NCI-H460 (cell line): ENCODE results near the gene ADPRHL1. TPM values are rescaled to one million over a fixed set of nuclear protein-coding genes. Genes with fewer than 3 reads are reported as not detected.
"Not testable (repeated sequence)": the region's sequence is repeated elsewhere in the genome, so short reads cannot be mapped to it uniquely, and the experiment has no call there.

Source experiments
- DNase-seq: peaks from one replicate; pipeline ENCODE4 v3.0.0-alpha.2; 2016; ENCODE audit warnings: low read depth; ENCODE audit errors: extremely low read depth
- total RNA-seq: library from RNA; depleted of rRNA; stranded (reverse); fragments of >200 nt; shearing (Covaris generic); gene quantifications from 2 replicates; pipeline ENCODE4 v1.2.3, GENCODE V29; 2014

Gene ADPRHL1
- total RNA-seq, 1 experiment from 2014 or later, result 7.6 TPM

DNA sequence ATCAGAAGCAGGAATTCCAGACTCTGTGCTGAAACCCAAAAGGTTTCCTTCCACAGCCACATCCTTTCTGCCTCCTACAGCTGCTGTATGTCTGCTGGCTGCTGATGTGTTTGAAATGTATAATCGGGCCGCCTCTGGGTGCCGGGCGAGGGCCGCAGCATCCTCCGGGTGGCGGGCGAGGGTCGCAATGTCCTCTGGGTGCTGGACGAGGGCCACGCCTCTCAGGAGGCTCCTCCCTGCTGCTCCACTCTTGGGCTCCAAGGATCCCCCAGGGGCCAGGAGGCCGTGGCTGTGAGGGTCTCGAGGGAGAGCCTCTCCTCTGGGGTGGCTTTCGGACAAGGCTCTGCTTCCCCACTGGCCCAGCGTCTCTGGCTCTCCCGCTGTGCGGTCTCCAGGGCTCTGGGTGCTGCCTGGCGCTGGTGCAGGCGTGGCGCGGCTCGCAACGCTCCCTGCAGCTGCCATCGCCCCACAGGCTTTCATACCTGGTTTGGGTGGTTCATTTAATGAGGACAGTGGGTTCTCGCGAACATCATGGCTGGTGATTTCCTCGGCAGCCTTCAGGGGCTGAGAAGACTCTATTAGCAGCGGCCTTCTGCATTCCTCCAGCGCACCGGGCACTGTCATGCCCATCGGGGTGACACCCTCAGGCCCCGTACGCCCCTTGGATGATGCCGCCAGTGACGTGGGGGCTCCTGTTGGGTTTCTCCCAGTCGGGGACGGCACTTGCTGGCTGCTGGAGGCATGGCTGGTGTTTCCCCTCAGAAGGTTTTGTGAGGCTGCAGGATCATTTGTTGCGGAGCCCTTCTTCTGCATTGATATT is 47.6 kb downstream of the ADPRHL1 start:
- no peak for DNase-seq

DNA sequence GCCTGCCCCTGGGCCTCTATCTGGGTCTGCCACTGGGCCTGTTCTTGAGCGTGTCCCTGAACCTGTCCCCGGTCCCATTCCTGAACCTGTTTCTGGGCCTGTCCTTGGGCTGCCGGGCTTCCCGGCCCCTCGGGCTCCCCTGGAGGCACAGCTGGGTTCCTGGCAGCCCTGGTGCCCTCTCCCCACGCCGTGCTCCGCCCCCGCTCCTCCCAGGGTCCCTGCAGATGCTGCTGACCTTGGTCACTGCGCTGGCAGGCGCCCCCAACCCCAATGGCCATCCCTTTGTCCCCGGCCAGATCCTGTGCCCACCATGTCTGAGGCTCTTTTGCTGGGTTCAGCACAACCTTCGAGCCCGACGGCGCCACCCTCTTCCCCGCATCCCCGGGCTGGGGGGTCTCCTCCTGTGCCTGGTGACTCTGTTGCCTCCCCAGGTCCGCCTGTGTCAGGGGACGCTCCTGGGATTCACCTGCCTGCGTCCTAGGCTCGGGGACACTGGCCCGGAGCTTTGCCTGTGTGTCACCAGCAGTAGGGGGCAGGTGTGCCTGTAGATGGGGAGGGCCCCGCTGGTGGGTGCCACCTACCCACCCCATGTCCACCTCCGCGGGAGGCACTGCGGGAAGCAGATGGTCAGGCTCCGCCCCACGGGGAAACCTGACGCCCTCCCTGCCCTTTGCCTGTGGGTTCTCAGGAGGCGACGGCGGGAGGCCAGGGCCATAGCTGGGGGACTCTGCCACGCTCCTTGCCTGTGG is 48.4 kb downstream of the ADPRHL1 start:
- DNase-seq, result no peak

DNA sequence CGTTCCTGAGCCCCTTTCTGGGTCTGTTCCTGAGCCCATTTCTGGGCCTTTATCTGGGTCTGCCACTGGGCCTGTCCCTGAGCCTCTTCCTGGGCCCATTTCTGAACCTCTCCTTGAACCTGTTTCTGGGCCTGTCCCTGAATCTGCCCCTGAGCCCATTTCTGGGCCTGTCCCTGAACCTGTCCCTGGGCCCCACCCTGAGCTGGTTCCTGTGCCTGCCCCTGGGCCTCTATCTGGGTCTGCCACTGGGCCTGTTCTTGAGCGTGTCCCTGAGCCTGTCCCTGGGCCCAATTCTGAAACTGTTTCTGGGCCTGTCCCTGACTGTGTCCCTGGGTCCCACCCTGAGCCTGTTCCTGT is 48.9 kb downstream of the ADPRHL1 start:
- DNase-seq, result no peak

DNA sequence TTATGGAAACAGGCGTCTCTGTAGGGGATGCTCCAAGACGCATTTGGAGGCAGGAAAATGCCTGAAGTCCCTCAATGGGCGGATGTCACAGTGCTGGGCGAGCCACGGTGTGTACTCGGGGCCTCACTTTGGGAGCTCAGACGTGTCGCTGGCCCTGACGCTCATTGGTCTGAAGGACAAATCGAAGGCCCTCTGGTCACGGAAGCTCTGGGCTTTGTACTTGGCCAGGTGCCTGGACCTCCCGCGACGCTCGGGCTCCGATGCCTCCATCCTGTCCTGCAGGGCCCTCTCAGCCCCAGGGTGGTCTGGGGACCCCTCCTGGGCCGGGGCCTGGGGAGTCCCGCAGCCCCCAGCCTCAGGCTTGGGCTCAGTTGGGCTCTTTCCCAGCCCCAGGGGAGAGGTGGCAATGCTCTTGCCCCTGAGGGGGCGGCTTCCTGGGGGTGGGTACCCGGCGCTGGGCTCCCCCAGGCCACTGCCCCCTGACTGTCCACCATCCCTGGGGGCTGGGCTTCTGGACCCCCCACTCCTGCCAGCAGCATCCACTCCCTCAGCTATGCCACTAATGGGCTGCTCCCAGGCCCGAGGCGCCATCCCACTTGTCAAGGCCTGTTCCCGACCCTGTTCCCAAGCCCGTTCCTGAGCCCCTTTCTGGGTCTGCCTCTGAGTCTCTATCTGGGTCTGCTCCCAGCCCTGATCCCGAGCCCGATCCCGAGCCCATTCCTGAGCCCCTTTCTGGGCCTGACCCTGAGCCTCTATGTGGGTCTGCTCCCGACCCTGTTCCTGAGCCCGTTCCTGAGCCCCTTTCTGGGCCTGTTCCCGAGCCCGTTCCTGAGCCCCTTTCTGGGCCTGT is 49.8 kb downstream of the ADPRHL1 start:
- DNase-seq, result no peak

DNA sequence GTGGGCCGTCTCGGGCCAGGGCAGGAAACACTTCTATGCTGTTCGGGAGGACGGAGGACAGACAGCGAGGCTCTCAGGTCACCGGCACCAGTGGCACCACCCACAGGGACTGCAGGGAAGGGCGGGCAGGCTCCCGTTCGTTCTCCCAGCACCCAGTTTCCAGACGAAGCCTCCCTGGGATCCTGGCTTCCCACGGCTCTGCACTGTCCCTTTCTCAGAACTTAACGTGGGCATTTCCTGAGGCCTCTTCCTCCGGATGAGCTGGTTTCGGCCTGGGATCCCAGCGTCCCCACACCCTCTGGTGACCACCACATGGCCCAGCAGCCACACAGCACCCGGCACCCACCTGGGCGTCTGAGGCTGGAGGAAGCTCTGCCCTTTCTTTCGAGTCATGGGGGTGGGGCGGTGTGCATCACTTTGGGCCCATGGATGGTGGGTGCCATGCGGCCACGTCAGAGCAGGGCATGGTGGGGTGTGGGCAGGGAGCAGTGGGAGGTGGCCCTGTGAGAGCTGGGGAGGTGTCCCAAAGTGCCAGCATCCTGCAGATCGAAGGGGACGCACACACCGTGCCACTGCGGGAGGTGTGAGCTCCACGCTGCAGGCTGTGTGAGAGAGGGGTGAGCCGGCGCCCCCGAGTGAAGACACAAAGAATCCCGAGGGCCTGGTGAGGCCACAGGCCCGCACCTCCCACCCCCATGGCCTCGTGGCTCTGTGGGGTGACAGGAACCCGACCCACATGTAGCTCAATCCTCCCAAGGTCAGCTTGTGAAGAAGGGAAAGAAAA is 50.6 kb downstream of the ADPRHL1 start:
- no peak for DNase-seq

DNA sequence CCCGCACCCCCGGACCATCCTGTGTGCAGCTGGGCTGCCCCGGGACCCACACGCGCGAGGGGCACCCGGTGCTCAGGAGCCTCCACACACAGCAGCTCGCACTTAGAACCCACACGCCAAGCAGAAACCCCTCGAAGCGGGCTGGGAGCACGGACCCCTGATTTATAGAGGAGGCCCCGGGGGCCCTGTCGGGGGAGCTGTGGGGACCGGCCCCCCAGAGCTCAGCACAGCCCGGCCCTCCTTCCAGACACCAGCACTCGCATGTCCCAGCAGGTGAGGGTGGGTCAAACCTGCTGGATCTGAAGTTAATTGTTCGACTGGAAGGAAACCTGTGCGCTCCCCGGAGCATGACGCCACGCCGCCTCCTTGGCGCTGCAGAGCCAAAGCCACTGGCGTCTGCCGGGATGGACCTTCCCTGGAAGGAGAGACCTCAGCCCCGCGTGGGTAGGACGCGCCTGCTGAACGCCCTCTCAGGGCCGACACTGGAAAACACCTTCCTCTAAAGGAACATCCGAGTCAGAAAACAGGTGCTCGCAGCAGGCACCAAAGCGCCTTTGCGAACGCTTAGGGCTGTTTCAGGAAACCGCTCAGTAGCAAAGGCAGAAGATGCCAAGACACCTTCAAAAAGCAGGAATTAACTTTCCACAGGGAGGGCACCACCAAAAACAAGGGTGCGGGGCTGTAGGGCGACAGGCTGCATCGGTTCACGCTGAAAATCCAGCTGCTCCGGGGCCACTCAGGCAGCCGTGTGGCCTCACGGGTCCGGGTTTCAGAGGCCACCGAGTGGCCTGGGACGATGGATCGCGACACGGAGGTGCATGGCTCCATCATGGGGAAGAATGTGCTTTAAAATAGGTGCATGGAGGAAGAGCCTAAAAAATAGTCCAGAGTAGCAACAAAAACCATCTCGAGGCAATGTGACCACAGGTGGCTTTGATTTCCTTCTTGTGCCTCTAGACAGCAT is 51.6 kb downstream of the ADPRHL1 start:
- no peak for DNase-seq

DNA sequence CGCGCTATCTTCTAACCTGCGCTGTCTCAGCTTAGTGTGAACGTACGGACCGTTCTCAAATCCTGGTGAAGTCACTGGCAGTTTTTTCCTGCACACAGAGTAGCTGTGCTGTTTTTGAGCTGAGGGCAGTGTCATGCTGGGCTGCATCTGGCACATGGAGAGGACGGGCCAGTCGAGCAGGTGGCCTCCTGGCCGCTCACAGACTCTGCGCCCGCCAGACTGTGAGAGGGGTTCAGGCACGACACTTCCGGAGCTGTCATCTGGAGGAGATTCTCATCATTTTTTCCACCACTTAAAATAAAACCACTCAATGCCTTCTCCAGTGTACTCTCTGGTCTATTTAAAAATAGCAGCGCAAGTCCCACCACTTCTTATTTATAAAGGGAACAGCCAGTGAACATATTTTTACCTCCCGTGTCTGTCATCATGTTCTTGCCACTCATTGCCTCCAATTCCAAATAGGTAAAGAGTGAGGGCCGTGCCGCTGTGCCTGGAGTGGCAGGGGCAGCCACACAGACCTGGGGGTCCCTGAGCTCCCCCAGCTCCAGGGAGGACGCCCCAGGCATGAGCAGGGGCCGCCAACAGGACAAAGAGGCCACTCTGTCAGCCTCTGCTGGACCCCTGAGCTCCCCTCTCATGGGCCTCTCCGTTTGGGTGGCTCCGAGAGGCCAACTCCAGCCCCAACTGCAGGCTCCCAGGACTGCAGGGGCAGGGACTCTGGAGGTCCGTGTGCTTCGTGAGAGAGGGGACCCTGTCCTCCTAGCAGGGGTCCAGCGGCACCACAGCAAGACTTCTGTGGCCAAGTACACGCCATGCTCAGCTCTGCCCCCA is 52.5 kb downstream of the ADPRHL1 start:
- no peak for DNase-seq

DNA sequence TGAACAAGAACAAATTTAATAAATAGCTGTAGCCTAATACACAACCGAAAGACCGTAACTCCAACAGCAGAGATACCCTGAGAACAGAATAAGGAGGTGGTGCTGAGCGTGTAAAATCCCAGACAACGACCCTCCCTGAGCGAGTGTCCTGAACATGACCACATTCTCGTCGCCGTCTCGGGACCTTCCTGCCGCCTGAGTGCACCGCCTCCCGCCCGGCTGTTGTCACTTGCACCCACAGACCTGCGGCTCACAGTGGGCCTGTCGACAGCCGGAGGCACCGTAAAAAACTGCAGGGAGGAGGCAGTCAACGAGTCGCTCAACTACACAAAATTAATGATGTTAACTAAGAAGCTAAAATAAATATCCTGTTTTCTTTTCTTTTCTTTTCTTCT is 53.5 kb downstream of the ADPRHL1 start:
- DNase-seq, result no peak

DNA sequence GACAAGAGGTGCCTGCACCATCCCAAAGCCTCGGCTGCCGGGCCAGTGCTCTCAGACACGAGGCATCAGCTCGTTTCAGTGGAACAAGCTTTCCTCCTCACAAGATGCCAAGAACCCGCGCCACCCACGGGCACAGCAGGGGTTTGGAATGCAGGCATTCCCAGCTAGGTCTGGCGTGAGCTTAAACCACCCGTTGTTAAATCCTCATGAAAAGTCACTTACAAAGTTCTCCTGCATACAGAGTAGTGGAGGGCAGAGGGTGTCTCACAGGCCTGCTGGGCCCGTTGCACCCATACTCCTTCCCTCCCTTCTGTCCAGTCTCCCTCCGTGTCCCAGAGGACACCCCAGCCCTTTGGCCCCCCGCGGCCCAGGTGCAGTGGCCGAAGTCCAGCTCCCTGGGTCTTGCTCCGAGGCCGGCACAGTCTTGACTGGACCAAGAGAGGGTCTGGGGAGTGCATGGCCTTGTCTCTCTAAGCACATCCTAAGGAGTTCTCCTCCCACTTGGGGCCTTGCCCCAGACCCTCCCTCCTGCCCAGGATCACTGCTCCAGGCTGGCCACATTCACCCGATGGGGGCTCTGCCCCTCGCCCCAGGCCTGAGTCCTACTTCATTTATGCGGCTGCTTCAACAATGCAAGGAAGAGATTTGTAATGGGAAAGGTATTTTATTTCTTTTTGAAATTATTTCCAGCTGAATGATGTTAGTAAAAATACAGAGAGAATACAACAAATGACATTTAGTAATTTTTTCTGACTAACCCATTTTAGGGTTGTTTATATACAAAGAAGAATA is 54.1 kb downstream of the ADPRHL1 start:
- DNase-seq, result no peak

DNA sequence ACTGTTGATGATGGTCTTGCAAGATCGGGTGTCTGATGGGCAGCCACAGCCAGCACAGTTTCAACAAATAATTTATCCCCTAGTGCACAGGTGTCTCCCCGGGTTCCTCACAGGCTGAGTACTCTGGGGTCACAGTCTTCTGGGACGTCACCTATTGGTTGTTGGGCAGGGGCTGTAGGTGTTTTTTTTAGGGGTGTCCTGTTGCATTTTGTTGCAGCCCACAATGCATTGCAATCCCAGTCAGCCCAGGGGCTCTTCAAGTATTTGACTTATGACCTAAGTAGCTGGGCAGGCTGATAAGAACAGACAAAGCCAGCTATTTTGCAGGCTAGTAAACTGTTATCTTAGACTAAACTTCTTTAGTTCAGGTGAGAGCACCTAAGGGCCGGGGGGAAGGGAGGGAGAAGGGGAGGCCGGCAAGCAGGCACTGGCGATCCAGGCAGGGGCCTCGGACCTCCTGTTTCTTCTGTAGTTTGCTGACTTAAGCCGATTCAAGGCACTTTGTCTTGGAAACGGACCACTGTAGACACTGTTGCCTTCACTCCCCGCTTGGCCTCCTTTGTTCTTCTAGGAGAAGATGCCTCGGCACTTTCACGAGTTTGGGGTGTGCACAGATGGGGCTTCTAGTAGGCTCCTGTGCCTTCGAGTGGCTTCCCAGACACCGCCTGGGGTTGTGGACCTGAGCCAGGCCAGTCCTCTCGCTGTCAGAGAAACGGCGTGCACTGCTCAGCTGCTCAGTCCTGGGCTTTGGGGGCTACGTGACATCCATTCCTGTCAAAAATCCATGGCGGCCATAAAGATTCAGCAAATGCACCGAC is 55.5 kb downstream of the ADPRHL1 start:
- no peak for DNase-seq

DNA sequence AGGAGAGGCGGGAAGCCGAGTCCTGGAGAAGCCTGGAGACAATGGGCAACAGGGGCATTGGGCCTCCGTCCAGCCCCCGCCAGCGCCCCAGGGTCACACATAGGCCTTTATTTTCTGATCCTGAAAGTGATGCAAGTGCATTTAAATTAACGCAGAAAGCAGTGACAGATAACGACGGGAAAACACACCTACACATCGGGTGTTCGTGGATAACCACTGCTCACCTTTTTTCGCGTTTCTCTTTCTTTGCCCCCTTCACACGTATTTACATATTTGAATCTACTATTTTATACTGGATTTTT is 59.0 kb downstream of the ADPRHL1 start:
- DNase-seq, result no peak

DNA sequence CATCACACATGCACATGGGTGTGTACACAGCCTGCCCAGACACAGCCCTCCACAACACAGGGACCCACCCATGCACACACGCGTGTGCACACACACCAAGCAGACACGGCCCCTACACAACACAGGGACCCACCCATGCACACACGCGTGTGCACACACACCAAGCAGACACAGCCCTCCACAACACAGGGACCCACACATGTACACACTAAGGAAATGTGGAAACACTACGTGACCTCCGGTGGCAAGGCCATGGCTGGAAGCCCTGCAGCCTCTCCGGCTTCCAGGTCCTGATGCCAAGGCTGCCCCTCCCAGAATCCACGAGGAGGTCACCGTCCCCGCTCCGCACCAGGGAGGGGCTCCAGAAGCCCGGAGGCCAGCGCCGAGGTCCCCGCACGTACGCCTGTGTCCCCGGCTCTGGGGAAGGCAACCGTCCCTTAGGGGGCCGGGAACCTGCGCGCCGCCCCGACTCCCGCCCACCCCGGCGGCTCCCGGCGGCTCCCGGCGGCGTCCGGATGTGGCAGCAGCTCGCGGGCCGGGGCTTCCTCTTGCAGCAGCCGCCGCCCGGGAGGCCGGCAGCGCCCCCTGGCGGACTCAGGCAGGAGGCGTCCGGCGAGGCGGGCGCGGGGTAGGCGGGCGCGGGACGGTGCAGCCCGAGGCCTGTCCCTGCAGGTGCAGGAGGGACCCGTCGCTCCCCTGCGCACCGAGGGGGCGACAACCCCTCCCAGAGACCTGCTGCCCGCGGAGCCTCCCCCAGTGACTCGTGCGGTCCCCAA is 59.5 kb downstream of the ADPRHL1 start:
- peak; percentile 50 for DNase-seq

DNA sequence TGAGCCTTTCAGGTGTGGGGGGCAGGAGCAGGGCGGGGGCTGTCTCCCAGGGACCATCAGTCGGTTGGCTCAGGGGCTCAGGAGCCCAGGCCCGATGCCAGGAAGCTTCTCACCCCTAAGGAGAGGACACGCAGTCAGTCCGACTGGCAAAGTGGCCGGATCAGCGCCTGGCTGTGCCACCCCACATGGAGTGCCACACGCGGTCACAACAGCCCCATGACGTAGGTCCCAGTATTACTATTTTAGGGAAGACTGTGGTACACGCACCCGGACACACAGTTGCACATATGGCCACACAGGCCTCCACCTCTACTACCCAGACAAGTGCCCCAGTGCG is 60.1 kb downstream of the ADPRHL1 start:
- no peak for DNase-seq

DNA sequence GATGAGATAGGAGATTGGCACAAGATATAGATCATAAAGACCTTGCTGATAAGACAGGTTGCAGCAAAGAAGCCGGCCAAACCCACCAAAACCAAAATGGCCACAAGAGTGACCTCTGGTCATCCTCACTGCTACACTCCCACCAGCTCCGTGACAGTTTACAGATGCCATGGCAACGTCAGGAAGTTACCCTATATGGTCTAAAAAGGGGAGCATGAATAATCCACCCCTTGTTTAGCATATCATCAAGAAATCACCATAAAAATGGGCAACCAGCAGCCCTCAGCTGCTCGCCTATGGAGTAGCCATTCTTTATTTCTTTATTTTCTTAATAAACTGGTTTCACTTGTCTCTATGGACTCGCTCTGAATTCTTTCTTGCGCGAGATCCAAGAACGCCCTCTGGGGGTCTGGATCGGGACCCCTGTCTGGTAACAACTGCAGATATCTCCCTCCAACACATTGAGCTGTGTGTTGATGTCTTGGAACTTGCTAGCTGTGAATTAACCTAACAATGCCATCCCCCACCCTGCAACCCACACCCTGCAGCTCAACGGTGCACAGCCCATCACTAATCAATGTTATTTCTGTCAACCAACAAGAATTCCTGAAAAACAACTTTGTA is 62.3 kb downstream of the ADPRHL1 start:
- DNase-seq, result no peak

DNA sequence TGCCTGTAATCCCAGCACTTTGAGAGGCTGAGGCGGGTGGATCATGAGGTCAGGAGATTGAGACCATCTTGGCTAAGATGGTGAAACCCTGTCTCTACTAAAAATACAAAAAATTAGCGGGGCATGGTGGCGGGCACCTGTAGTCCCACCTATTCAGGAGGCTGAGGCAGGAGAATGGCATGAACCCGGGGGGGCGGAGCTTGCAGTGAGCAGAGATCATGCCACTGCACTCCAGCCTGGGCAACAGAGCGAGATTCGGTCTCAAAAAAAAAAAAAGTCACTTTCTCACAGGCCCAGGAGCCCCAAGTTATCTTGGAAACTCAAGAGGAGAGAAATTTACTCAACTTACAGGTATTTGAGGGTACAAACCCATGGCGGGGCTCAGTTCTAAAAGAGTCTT is 63.7 kb downstream of the ADPRHL1 start:
- DNase-seq, result not testable (repeated sequence)

DNA sequence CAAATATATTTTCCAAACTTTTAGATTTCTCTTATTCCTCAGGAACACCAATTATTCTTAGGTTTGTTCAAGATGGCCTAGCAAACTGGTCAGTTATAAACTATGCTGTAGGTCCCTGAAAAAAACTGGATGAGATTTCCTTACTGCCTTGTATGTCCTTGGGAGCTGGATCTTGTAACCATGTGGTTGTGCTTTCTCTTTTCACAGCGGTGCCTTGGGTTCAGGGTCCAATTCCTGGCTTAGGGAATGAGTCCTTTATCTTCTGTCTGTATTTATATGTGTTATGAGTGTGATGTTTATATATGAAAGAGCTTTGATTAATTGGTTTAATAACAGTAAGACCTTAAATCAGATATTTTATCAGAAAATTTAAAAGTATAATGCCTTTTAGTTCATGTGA is 65.9 kb downstream of the ADPRHL1 start:
- DNase-seq, result no peak
